ENCODE data around the gene FOXD4L6.
"Not testable (repeated sequence)": the region's sequence is repeated elsewhere in the genome, so short reads cannot be mapped to it uniquely, and the experiment has no call there.

FOXD4L6 gene

DNA sequence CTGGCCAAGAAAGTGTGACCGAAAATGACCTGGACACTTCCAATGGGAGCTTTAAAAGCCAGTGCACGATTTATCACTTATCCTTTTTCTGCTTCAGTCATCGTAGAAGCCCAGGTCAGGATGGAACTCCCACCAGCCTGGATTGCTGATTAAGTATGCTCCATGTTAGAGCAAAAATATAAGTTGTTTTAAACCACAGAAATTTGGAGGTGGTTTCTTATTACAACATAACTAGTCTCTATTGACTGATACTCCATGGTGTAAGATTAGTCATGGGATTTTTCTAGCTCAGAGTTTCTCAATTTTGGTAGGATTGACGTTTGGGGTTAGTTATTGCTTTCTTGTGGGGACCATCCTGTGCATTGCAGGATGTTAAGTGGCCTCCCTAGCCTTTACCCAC is 29.7 kb downstream of the FOXD4L6 start:
- not testable (repeated sequence) for DNase-seq

DNA sequence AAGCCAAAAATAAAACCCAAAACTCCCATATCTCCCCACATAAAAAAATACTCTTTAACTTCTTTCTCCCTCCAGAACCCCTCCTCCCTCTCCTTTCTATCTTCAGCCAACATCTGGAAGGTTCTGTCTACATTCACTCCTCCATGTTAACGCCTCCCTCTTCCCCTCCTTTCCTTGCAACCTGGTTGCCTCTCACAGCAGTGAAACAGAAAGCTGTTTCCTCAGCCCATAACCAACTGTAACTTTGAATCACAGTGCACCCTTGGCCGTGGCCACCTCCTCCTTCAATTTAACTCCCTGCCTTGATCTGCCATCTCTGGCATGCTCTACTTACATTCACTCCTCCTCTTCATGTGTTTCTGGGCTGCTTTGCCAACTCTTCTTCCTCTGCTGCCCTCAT is 33.4 kb downstream of the FOXD4L6 start:
- DNase-seq = not testable (repeated sequence)

DNA sequence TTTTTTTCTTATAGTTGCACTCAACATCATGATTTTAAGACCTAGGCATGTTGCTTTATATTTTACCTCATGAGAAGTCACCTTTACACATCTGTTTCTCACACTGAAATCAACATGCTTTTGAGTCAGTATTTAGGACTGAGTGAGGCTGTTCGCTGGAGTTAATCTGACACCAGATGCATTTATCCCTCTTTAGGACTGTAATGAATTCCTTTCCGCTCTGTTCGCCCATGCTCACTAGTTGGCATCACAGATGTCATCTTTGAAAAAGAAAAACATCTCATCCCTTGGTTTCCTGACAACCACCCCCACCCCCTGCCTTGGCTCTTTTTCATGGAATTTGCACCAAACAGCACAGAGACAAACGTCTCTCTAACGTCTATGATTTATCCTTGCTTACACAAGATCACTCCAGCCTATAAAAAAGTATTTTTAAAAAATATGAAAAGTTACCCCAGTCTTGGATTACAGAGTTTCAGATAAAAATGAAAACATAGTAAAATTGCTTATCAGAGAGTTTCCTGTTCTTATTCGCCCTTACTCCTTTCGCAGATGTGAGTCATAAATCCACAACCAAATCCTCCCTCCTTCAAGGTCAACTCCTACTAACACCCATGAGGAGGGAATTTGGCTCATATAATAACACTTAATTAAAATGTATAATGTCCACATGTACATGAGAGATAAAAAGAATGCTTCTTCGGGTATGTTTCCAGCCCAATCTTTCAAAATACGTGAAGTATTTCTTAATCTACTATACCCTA is 34.3 kb downstream of the FOXD4L6 start:
- DNase-seq = not testable (repeated sequence)

DNA sequence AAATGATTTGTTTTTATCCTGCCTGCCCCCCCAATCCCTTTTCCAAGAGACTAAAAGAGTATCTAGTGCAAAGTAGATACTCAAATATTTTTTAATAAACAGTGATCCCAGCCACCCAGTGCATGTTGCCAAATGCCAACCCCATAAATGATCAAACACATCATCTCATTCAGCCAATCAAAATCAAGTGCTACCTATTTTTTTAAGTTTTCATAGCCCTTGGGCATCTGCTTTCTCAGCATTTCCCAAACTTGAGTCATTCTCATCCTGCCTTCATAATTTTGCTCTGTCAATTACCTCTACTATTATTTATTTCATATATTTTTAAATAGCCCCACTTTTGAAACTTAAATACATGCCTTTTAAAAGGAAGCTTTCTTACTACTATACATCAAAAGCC is 37.6 kb downstream of the FOXD4L6 start:
- not testable (repeated sequence) for DNase-seq

DNA sequence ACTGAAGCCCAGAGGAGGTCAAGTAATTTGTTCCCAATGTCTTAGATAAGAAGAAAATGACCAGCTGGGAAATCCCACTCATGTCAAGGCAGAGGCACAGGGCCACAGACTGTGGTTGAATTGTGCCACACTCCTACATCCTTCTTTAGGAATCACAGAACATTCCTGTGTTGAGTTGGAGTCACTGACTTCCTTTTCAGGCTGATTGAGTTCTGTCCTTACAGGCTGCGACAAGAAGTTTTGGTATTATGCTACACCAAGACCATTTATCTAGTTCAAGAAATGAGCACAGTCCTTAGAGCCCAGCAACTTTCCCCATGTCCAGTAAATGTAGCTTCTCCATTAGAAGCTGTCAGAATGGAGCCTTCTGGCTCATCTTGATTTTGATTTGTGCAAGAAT is 38.1 kb downstream of the FOXD4L6 start:
- DNase-seq = not testable (repeated sequence)

DNA sequence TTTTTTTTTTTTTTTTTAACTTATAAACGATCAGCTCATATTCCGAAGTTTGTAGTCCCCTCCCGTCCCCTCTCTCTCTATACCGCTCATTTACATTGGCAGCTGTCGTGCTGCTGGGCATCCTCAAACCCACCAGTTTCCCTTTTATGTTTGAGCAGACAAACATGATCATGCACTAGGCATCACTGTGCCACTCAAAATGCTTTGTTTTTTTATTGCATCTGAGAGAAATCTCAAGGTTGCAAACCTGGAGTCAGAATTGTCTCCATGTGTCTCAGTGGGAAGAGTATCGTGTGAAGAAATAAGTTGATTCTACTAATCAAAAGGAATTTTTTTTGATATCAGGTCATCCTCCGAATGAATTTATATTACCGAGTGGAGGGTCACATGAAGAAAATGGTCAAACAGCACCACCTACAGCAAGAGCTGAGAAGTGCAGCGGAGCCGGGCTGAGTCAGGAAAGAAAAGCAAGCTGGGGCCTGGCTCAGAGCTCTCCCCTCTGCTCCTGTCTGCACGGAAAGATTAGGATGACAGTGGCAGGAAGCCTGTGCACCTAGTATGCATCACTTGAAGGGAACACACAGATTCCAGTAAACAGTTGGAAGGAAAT is 39.9 kb downstream of the FOXD4L6 start:
- DNase-seq = not testable (repeated sequence)

DNA sequence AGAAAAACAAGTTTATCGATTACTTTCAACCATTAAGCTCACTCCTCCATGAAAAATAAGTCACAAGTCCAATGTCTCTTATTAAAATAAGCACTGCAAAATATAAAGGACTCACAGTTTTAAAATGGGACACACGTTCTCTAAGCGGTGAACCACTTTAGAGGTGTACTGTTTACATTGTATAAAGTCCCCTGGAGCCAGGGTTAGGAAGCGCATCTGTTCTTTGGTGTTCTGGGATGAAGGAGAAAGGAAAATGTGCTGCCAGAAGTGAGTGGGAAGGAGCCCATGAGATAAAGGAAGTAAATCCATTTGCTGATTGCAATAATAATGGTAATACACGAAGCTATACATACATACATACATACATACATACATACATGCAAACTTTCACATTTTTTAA is 40.6 kb downstream of the FOXD4L6 start:
- not testable (repeated sequence) for DNase-seq

DNA sequence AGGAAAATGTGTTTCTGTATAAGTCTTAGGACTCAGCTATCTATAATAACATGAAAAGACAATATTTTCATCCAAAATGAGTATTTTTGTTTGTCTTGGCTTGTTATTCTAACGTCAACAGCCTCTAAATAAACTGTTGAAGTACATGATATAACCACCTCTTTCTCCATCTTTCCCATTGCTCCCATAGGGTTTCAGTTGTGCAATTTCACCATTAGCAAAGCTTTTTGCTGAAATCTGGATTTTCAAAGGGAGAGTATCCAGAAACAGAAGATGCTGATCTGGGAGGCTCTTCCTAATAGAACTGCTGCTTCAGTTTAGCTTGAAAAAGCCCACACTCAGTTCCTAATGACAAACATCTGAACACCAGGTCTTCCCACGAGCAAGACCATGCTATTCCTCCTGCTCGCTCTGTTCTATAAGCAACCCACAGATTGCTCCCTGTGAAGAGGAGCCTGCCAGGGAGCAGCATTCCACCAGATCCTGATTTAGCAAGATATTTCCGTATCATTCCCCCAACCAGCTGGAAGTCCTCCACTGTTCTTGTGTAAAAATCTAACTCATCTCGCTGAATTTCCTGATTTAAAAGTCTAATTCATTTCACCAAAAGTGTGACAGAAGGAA is 41.2 kb downstream of the FOXD4L6 start:
- not testable (repeated sequence) for DNase-seq

DNA sequence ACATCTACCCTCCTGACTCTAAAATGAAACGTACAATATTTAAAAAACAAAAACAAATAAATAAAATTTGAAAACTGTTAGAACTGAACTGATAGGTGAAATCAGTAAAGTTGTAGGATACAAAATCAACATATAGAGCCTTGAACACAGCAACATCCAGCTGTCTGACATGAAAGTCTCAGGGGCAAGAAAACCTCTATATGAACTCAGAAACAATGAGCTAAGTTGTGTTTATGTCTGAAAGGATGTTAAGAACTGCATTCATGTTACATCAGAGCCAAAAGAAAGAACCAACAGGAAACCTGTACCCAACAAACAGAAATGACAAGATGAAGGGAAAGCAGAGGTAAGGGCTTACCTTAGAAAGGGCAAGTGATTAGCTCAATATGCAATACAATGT is 41.8 kb downstream of the FOXD4L6 start:
- DNase-seq = not testable (repeated sequence)

DNA sequence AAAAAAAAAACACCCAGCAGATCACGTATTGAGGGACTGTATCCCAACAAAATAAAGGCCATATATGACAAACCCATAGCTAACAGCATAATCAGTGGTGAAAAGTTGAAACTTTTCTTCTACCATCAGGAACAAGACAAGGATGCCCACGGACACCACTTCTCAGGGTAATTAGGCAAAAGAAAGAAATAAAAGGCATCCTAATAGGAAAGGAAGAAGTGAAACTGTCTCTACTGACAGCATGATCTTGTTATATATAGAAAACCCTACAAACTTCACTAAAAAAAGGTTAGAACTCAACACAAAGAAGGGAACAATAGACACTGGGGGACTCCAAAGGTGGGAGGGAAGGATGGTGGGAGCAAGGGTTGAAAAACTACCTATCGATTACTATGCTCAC is 42.3 kb downstream of the FOXD4L6 start:
- not testable (repeated sequence) for DNase-seq

DNA sequence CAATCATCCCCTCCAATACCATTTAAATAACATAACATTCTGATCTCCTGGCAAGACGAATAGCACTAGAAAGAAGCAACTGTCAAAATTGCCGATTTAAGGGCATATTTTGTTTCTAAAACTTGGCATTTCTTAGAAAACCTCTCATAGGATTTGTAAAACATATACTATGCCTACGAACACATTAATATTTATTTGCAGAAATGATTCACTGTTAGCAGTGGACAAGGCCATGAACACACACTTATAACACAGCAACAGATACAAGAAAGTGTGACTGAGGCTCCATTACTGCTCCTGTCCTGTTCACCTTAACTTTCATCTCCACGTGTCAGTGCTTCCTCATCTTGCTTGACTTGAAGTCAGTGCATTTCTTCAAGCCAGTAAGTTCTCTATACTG is 46.1 kb downstream of the FOXD4L6 start:
- not testable (repeated sequence) for DNase-seq

DNA sequence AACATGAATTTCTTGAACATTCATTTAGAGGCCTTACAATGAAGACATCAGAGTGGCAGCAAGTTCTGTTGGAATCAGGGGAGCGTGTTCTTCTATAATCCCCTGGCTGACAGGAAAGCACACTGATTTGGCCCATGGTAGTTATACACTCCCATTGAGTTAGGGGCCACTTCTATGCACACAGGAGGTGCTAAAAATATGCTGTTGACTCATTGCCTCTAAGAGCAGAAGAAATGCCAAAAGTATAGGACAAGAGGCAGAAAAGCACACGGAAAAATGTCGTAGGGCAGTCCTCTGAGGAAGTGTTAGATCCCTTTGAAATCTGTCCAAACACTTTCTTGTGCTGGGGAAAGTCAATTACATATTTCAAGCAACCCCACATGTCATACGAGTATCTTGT is 49.0 kb downstream of the FOXD4L6 start:
- DNase-seq = not testable (repeated sequence)

DNA sequence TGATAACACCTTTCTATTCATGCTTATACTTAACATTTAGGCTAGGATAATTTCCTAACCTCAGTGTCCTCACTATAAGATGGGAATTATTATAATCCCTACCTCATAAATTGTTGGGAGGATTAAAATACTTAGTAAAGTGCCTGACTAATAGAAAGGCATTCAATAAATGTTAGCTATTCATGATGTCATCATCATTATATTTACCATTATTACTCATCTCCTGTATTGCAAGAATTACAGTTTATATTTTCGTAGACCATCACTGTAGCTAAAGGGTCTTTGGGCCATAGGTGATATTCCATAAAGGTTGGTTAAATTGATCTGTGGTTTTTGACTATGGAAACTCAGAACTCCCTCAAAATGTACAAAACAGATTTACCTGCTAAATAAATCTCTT is 50.9 kb downstream of the FOXD4L6 start:
- DNase-seq = not testable (repeated sequence)
